Measurements from ENCODE around the gene SSRP1. TPM values are rescaled to one million over a fixed set of nuclear protein-coding genes. Genes with fewer than 3 reads are reported as not detected.

Gene SSRP1
- total RNA-seq, 1 experiment from 2014 or later = 79.9 TPM

- Histone ChIP-seq H3K9ac (ENCODE audit: low read length) (no peak overlapping the region), H3K27me3 (ENCODE audit: low read length) (no peaks in the 10 kb centered on the region), H3K4me3 (ENCODE audit: low read length) (no peak overlapping the region), H3K9me2 (replicated peaks; ENCODE audit: insufficient read depth, low read length) (no peaks in the 10 kb centered on the region), H3K4me1 (ENCODE audit: low read length) (peaks cover 3% of the 10 kb centered on the region), H3K36me3 (ENCODE audit: insufficient read depth, low read length) (no peaks in the 10 kb centered on the region), H3K27ac (ENCODE audit: low read length) (no peak overlapping the region), H4K20me1 (ENCODE audit: insufficient read depth, low read depth, low read length) (no peaks in the 10 kb centered on the region), H3K9me3 (ENCODE audit: low read length) (no peaks in the 10 kb centered on the region), H3K4me2 (ENCODE audit: low read depth, low read length, poor library complexity, severe bottlenecking) (no peak overlapping the region), H2AFZ (ENCODE audit: low read length) (no peak overlapping the region), H3K79me2 (ENCODE audit: low read length) (no peaks in the 10 kb centered on the region)
- no peak for DNase-seq
Observed at GRCh38 chr11:57308426-57309060, 27.1 kb downstream of the SSRP1 start.

- Histone ChIP-seq H3K4me3 (ENCODE audit: low read length) (no peak overlapping the region), H4K20me1 (ENCODE audit: insufficient read depth, low read depth, low read length) (no peaks in the 10 kb centered on the region), H3K9ac (ENCODE audit: low read length) (no peak overlapping the region), H3K4me1 (ENCODE audit: low read length) (peaks cover 3% of the 10 kb centered on the region), H3K9me2 (replicated peaks; ENCODE audit: insufficient read depth, low read length) (no peaks in the 10 kb centered on the region), H3K4me2 (ENCODE audit: low read depth, low read length, poor library complexity, severe bottlenecking) (no peak overlapping the region), H3K9me3 (ENCODE audit: low read length) (no peaks in the 10 kb centered on the region), H2AFZ (ENCODE audit: low read length) (no peak overlapping the region), H3K36me3 (ENCODE audit: insufficient read depth, low read length) (no peaks in the 10 kb centered on the region; the same call in 1 of the 2 replicates), H3K27ac (ENCODE audit: low read length) (no peak overlapping the region), H3K79me2 (ENCODE audit: low read length) (no peaks in the 10 kb centered on the region), H3K27me3 (ENCODE audit: low read length) (no peaks in the 10 kb centered on the region)
- no peak for DNase-seq
Observed at GRCh38 chr11:57307666-57308270, 27.9 kb downstream of the SSRP1 start.

GRCh38 chr11:57306940-57307565, 28.6 kb downstream of the SSRP1 start:
- no peaks in the 10 kb centered on the region for H3K27me3 ChIP-seq (ENCODE audit: low read length)
- H3K4me2 ChIP-seq (ENCODE audit: low read depth, low read length, poor library complexity, severe bottlenecking) = no peak overlapping the region
- H3K9me2 ChIP-seq (replicated peaks; ENCODE audit: insufficient read depth, low read length) = no peaks in the 10 kb centered on the region
- H3K9me3 ChIP-seq (ENCODE audit: low read length) = no peaks in the 10 kb centered on the region
- H4K20me1 ChIP-seq (ENCODE audit: insufficient read depth, low read depth, low read length) = no peaks in the 10 kb centered on the region
- H3K36me3 ChIP-seq (ENCODE audit: insufficient read depth, low read length) = no peaks in the 10 kb centered on the region; the same call in 1 of the 2 replicates
- no peak overlapping the region for H2AFZ ChIP-seq (ENCODE audit: low read length)
- no peak overlapping the region for H3K27ac ChIP-seq (ENCODE audit: low read length)
- H3K4me1 ChIP-seq (ENCODE audit: low read length) = peaks cover 3% of the 10 kb centered on the region
- no peak overlapping the region for H3K9ac ChIP-seq (ENCODE audit: low read length)
- H3K79me2 ChIP-seq (ENCODE audit: low read length) = no peaks in the 10 kb centered on the region
- no peak for DNase-seq
- no peak overlapping the region for H3K4me3 ChIP-seq (ENCODE audit: low read length)

GRCh38 chr11:57306161-57306876, 29.4 kb downstream of the SSRP1 start:
- Histone ChIP-seq H3K4me2 (ENCODE audit: low read depth, low read length, poor library complexity, severe bottlenecking) (no peak overlapping the region), H3K4me1 (ENCODE audit: low read length) (peaks cover 3% of the 10 kb centered on the region), H3K9ac (ENCODE audit: low read length) (no peak overlapping the region), H3K9me3 (ENCODE audit: low read length) (no peaks in the 10 kb centered on the region), H3K4me3 (ENCODE audit: low read length) (no peak overlapping the region), H2AFZ (ENCODE audit: low read length) (no peak overlapping the region), H3K79me2 (ENCODE audit: low read length) (no peaks in the 10 kb centered on the region), H3K36me3 (ENCODE audit: insufficient read depth, low read length) (peaks cover 4% of the 10 kb centered on the region; the same call in 1 of the 2 replicates), H4K20me1 (ENCODE audit: insufficient read depth, low read depth, low read length) (no peaks in the 10 kb centered on the region), H3K9me2 (replicated peaks; ENCODE audit: insufficient read depth, low read length) (no peaks in the 10 kb centered on the region), H3K27me3 (ENCODE audit: low read length) (no peaks in the 10 kb centered on the region), H3K27ac (ENCODE audit: low read length) (no peak overlapping the region)
- no peak for DNase-seq

GRCh38 chr11:57305523-57305922, 30.2 kb downstream of the SSRP1 start:
- Histone ChIP-seq H3K4me1 (ENCODE audit: low read length) (peaks cover 3% of the 10 kb centered on the region), H2AFZ (ENCODE audit: low read length) (no peak overlapping the region), H3K79me2 (ENCODE audit: low read length) (no peaks in the 10 kb centered on the region), H3K9ac (ENCODE audit: low read length) (no peak overlapping the region), H3K9me3 (ENCODE audit: low read length) (no peaks in the 10 kb centered on the region), H3K27me3 (ENCODE audit: low read length) (no peaks in the 10 kb centered on the region), H3K27ac (ENCODE audit: low read length) (no peak overlapping the region), H3K9me2 (replicated peaks; ENCODE audit: insufficient read depth, low read length) (no peaks in the 10 kb centered on the region), H3K4me2 (ENCODE audit: low read depth, low read length, poor library complexity, severe bottlenecking) (no peak overlapping the region), H3K4me3 (ENCODE audit: low read length) (no peak overlapping the region), H4K20me1 (ENCODE audit: insufficient read depth, low read depth, low read length) (no peaks in the 10 kb centered on the region), H3K36me3 (ENCODE audit: insufficient read depth, low read length) (peaks cover 7% of the 10 kb centered on the region; the same call in 1 of the 2 replicates)
- no peak for DNase-seq

- Histone ChIP-seq H3K4me1 (ENCODE audit: low read length) (peaks cover 3% of the 10 kb centered on the region), H3K27me3 (ENCODE audit: low read length) (no peaks in the 10 kb centered on the region), H3K27ac (ENCODE audit: low read length) (no peak overlapping the region), H3K9me2 (replicated peaks; ENCODE audit: insufficient read depth, low read length) (no peaks in the 10 kb centered on the region), H3K4me2 (ENCODE audit: low read depth, low read length, poor library complexity, severe bottlenecking) (no peak overlapping the region), H3K36me3 (ENCODE audit: insufficient read depth, low read length) (peaks cover 18% of the 10 kb centered on the region), H4K20me1 (ENCODE audit: insufficient read depth, low read depth, low read length) (no peaks in the 10 kb centered on the region), H3K4me3 (ENCODE audit: low read length) (no peak overlapping the region), H3K79me2 (ENCODE audit: low read length) (no peaks in the 10 kb centered on the region), H2AFZ (ENCODE audit: low read length) (no peak overlapping the region), H3K9ac (ENCODE audit: low read length) (no peak overlapping the region), H3K9me3 (ENCODE audit: low read length) (no peaks in the 10 kb centered on the region)
- no peak for DNase-seq
Observed at GRCh38 chr11:57303990-57304579, 31.6 kb downstream of the SSRP1 start.

- peaks cover 3% of the 10 kb centered on the region for H3K4me1 ChIP-seq (ENCODE audit: low read length)
Observed at GRCh38 chr11:57303280-57303989, 32.3 kb downstream of the SSRP1 start.

More at GRCh38 chr11:57303280-57303989, 32.3 kb downstream of the SSRP1 start:
- peaks cover 19% of the 10 kb centered on the region for H3K36me3 ChIP-seq (ENCODE audit: insufficient read depth, low read length)
- H3K4me2 ChIP-seq (ENCODE audit: low read depth, low read length, poor library complexity, severe bottlenecking) = no peak overlapping the region
- no peak overlapping the region for H3K9ac ChIP-seq (ENCODE audit: low read length)
- H3K27ac ChIP-seq (ENCODE audit: low read length) = no peak overlapping the region
- H3K9me3 ChIP-seq (ENCODE audit: low read length) = no peaks in the 10 kb centered on the region
- no peak for DNase-seq
- no peak overlapping the region for H3K4me3 ChIP-seq (ENCODE audit: low read length)
- no peaks in the 10 kb centered on the region for H3K79me2 ChIP-seq (ENCODE audit: low read length)
- no peaks in the 10 kb centered on the region for H4K20me1 ChIP-seq (ENCODE audit: insufficient read depth, low read depth, low read length)
- H3K27me3 ChIP-seq (ENCODE audit: low read length) = no peaks in the 10 kb centered on the region
- no peak overlapping the region for H2AFZ ChIP-seq (ENCODE audit: low read length)
- no peaks in the 10 kb centered on the region for H3K9me2 ChIP-seq (replicated peaks; ENCODE audit: insufficient read depth, low read length)

All from Karpas-422 (cell line).